Activated naive CD4-positive, alpha-beta T cell (primary cell): ENCODE results near the gene SSTR3.
"Not testable (repeated sequence)": the region's sequence is repeated elsewhere in the genome, so short reads cannot be mapped to it uniquely, and the experiment has no call there.

Experiments
- DNase-seq, 4 experiments: peaks; one replicate each; lab custom pipeline; 2025; lab: John Stamatoyannopoulos, UW

SSTR3 gene

GRCh38 chr22:37182101-37182948 lies 30.0 kb downstream of the SSTR3 start:
- no peak for DNase-seq

DNA sequence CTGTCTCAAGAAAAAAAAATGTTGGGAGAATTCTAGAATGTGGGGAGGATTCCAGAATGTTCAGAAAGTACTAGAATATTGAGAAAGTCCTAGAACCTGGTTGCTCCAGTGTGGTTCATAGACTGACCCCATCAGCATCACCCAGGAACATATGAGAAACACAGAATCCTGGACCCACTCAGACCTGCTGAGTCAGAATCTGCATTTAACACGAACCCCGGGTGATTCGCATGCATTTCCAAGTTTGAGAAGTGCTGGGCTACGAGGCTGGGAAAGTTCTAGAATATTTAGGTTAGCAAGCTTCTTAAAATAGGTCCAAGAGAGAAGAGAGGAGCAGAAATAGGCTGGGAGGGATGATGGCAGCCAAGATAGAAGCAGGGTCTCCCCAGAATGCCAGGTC lies 30.6 kb downstream of the SSTR3 start:
- no peak for DNase-seq

GRCh38 chr22:37180531-37181231 lies 31.6 kb downstream of the SSTR3 start:
- DNase-seq = no peak

DNA sequence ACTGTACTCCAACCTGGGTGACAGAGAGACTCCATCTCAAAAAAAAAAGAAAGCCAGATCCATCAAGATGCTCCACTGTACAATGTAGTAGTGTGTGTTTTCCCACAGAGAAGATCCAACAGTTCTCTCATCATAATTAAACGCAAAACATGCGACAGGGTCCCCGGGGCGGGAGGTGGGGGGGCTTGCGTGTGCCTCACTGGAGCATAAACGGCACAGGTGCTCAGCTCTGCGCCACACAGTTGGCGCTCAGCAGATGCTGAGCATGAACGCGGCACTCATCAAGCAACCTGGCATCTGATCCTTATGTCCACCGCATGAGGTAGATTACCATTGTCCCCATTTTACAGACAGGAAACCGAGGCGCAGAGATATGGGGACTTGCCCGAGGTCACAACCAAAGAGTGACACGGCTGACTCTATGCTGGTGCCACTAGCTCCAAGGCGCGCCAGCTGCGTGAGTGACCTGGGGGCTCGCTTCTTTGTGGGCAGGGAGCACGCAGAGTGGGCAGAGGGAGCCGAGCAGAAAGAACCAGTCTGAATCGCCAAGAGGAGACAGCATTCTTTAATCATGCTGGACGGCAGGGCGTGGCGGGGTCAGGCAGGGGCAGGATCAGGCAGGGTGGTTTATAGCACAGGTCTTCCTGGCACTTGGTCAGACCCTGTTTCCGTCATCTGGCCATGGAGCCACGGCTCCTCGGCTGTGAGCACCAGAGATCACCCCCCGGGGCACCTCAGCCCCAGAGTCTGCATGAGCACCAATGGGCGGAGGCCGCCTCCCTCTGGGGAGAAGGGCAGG lies 32.5 kb downstream of the SSTR3 start:
- DNase-seq = no peak

GRCh38 chr22:37179126-37179470 lies 33.2 kb downstream of the SSTR3 start:
- no peak for DNase-seq

DNA sequence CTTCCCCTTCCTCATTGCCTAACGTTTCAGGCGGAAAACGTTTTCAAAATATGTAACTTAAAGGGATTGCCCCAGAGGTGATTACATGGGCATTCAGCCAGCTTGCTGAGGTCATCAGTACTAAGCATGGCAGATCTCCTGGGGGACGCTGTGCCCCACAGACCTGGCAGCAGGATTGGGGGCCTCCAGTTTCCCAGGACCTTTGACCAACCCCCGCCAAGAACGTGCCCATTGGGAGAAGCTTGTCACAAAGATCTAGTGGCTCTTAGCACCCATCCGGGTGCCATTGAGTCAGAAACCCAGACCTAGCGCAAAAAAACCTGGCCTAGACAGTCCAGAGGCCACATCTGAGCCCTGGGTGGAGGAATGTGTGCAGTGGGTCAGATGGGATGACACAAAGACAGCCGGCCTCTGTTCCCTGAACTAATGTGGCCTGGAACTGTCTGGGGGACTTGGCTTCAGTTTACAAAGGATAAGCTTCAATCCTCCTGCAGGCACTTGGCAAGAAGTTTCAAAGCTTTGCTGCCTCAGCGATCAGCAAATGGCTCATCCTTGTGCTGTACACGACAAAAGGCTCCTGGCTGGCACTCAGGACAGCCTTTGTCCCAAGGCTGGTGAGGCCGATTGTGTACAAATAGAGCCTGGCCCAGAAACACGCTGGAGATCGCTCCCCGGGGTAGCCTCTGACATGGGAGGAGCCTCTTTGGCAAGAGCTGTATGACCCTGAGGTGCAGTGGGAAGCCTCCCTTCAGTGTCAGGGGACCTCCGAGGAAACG lies 33.7 kb downstream of the SSTR3 start:
- DNase-seq = no peak

GRCh38 chr22:37177755-37178154 lies 34.5 kb downstream of the SSTR3 start:
- DNase-seq = no peak

DNA sequence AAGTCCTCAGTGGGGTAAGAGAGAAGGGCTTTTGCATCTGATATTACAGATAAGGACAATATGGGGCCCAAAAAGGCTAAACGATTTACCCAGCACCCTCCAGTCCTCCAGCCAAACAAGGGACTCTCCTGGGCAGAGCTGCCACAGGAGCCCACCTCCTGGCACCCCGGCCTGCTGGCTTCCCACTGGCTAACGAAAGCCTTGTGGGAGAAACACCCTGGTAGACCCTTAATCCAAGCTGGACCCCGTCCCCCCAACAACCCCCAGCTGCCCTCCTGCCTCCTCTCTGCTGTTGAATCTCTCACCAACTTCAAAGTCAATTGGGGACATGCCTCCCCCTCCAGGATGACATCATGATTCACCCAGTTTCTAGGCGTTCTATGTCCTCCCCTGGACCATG lies 35.1 kb downstream of the SSTR3 start:
- no peak for DNase-seq

DNA sequence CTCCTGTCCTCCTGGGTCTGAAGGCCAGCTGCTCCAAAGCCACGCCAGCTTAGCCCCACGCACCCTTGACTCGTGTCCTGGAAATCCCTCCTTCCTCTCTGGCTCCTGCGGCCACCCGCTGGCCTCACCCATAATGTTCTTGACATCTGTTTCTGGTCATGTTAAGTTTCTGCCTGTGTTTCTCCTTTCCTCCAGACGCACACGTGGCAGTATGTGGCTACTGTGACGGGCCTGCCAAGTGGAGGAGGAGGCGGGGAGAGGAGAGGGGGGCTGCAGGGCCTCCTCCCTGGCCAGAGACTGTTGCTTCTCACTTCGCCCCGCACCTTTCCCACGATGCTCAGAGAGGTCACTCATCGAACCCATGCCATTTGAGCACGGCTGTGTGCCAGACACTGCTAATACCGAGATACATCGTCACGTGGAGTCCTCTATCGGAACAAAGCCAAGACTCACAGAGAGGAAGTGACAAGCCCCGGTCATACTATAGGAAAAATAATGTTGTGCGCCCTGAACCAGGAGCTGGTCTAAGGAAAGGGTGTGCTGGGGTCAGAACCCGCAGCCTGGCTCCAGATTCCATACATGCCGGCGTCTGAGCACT lies 35.7 kb downstream of the SSTR3 start:
- no peak for DNase-seq

DNA sequence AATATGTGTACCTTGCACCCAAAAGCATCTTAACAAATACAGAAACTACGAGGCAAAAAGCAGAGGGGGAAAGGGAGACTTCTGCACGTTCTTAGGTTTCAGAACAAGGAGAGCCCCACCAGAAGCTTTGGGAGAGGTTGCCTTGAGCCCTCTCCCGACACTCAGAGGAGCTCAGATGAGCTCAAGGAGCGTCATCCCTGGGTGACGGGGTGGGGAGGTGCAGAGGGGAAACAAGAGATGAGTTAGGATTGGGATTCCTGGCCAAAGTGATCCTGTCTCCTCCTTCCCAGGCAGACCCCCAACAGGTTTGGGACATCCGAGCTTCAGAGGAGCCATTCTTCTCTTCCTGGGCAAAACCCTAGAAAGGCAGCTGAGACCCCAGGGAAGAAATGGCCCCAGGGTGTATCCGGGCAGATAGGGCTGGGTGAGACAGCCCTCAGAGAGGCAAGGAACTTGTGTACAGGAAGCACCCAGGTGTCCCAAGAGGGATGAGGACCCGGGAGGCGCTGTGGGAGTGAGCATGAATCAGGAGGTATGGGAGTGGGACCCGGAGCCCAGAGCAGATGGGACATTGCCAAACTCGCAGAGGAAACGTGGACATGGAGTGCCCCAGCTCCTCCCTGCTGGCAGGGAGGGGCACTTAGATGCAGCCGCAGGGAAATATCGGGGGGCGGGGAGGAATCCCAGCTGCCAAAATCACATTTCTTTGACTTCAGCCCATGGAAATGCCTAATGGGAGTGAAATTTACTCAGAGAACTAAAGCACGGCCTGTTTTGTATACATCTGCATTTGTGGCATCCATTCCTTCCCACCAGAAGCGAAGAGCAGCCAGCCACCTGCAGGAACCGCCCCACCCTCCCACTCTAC lies 36.6 kb downstream of the SSTR3 start:
- no peak for DNase-seq

DNA sequence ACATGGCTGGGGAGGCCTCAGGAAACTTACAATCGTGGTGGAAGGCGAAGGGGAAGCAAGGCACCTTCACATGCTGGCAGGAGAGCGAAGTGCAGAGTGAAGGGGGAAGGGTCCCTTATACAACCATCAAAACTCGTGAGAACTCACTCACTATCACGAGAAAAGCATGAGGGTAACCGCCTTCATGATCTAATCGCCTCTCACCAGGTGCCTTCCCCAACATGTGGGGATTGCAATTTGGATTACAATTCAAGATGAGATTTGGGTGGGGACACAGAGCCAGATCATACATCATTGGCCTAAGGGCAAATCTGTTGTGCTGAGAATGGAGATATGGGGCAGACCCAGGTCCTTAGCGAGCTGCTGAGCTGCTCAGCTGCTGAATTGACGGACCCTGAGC lies 37.3 kb downstream of the SSTR3 start:
- no peak for DNase-seq

- no peak for DNase-seq
Measured at GRCh38 chr22:37173709-37174108, 38.6 kb downstream of the SSTR3 start.

DNA sequence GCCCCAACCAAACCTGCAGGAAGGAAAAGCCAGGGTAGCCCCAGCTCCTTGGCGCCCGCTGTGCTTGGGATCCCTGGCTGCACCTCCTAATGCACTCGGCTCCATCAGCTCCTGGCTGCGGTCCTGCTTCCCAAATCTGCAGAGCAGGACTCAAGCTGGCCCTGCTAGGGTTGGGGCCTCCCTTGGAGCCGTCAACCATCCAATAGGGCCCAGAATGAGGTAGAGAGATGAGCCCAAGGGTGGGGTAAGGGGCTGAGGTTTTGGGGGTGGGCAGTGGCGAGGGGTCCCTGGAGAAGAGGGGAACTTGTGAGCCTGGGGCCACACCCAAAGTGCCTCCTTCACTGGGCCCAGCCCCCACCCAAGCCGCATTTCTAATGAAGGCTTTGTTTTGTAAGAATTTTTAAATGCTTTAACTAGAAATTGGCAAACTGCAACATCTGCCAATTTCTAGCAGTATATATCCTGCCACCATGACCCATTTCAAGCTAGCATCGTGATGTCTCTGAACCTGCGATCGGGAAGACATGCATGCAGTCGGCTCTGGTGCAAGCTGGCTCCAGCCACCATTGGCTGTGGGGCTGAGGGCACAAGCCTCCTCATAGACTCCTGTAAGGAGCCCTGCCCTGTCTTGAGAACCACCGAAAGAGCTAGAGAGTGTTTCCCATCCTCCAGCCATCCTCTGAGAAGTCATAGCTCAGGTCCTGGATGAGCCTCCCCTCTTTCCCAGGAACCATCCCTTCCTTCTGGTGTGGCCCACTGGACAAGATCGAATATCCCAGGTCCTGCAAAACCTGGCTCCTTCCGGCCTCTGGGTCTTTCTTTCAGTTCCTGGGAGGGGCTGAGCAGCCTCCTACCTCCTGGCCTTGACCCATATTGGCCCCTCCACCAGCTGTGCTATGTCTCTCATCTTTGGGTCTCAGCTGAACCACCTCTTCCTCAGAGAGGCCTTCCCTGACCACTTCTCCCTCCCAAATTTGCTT lies 39.7 kb downstream of the SSTR3 start:
- no peak for DNase-seq

DNA sequence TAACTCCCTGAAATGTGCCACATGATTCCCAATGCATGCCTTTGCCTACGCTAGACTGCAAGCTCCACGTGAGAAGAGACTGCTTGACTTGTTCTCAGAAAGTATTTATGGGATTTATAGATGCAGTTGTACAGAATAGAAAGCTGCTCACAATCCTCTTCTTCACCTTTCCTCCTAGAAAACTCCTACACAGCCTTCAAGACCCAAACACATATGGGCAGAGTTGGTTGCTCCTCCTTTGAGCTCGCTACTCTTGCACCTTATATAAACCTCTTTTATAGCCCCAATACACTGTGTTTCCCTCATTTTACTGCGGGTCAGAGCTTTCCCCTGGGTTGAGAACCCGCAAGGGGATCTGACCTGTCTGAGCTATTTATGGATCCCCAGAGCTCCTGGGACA lies 40.6 kb downstream of the SSTR3 start:
- no peak for DNase-seq

- DNase-seq = not testable (repeated sequence)
Measured at GRCh38 chr22:37170689-37171405, 41.4 kb downstream of the SSTR3 start.

DNA sequence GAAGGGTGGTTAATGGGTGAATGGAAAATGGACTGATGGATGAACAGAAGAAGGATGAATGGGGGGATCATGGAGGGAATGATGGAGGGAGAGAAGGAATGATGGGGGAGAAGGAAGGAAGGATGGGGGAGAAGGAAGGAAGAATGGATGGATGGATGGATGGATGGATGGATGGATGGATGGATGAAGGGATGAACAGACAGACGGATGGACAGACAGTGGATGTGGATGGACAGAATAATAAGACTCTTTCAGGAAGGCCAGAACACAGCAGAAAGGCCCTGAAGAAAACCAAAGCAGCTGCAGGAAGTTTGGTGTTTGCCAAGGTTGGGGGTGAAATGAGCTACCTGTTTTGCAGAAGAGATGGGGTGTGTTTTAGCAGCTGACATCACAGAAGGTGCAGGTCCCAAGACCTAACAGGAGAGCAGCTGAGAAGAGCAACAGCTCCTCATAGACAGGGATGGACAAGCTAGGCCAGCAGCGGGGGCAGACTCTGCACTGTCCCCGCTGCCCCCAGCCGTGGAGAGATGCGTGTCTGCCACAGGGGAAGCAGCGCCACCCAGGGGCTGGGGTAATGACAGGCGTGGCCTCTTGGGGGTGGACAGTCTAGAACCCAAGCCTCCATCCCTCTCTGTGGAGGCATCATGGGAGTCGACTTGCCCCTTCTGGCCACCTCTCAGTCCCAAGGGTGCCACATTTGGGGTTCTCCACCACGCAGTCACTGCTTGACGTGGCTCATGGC lies 42.2 kb downstream of the SSTR3 start:
- no peak for DNase-seq

- DNase-seq = no peak
Measured at GRCh38 chr22:37169406-37169805, 42.9 kb downstream of the SSTR3 start.
